Activated T-helper 1 cell treated with Interleukin-2 at 50 U/mL for 16 hours (primary cell): ENCODE measurements around the gene SEMA3C.
"Not testable (repeated sequence)": the region's sequence is repeated elsewhere in the genome, so short reads cannot be mapped to it uniquely, and the experiment has no call there.

Experiments
- DNase-seq: peaks from one replicate; pipeline ENCODE4 v3.0.0-alpha.2; 2020; ENCODE audit warnings: low read depth

Gene SEMA3C

DNA sequence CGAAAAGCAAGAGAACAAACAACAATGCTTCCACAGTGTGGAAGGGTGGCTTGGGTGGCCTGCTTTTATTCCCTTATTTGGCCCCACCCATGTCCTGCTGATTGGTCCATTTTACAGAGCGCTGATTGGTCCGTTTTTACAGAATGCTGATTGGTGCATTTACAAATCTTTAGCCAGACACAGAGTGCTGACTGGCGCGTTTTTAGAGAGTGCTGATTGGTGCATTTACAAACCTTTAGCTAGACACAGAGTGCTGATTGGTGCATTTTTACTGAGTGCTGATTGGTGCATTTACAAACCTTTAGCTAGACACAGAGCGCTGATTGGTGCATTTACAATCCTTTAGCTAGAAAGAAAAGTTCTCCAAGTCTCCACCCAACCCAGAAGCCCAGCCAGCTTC lies 8.1 kb upstream of the SEMA3C start:
- not testable (repeated sequence) for DNase-seq

GRCh38 chr7:80924090-80924489 lies 5.2 kb upstream of the SEMA3C start:
- no peak for DNase-seq

DNA sequence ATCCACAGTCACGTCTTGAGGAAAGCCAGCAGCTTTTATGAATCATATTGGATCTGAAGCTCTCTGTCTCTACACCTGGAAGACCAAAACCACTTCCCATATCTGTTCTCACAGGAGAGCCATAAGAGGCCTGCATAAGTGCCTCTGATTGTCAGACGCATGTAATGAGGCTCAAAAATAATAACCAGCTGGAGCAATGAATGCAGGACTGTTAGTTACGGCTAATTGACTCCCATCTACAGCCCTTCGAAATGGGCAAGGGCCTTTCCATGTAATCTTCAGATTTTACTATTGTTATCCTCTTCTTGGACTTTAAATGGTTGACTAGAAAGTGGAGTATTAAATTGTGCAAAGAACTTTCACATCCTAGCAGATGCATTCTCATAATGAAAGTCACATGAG lies 4.4 kb upstream of the SEMA3C start:
- no peak for DNase-seq

DNA sequence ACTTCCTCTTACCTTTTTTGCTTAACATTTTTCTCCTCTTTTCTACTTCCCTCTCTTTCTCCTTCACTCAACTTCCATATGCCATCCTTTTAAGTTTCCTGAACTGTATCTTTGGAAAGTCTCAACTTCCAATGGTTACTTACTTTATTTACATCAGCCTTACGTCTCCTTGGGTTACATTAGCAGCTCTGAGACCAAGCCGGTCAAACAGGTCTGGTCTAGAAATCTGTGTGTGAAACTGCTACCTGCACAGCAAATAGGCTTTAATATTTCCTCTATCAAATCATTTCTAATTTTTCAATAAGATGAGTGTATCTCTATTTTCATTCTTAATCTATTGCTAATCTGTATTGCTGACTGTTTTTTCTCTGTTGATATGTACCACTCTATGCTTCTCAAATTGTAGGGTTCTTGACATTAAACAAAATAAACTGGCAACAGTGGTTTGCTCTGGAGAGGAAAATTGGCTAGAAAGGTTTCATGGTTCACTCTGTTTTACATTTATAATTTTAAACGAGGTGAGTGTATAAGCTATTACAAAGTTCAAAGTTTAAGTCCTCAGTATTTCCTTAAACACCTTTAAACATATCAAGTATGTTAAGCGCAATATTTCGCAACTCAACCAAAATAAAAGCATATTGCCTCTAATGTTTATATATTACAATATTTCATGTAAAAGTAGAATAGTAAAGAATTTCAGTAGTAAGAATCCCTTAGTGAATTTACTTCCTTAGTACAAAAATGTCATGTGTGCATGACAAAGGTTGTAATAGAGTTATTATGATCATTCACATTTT lies 3.6 kb upstream of the SEMA3C start:
- no peak for DNase-seq

DNA sequence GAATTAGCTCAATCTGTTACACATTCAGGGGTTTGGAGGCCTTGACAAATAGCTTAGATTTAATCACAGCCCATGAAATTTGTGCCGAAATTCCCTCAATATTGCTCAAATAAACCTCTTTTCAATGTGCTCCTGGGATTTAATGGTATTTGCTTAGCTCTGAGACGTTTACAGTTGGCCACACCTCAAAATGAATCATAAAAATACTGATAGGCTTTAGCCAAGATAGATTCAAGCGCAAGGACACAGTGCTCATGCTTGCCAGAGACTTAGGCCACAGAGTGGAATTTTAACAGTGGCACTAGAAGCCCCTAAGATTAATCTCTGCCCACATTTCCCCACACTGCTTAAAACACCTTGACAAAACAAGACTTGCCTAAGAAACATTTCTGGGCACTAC lies 2.3 kb upstream of the SEMA3C start:
- DNase-seq = no peak

- DNase-seq = no peak
Observed at GRCh38 chr7:80918399-80918798, 452 bp downstream of the SEMA3C start.

DNA sequence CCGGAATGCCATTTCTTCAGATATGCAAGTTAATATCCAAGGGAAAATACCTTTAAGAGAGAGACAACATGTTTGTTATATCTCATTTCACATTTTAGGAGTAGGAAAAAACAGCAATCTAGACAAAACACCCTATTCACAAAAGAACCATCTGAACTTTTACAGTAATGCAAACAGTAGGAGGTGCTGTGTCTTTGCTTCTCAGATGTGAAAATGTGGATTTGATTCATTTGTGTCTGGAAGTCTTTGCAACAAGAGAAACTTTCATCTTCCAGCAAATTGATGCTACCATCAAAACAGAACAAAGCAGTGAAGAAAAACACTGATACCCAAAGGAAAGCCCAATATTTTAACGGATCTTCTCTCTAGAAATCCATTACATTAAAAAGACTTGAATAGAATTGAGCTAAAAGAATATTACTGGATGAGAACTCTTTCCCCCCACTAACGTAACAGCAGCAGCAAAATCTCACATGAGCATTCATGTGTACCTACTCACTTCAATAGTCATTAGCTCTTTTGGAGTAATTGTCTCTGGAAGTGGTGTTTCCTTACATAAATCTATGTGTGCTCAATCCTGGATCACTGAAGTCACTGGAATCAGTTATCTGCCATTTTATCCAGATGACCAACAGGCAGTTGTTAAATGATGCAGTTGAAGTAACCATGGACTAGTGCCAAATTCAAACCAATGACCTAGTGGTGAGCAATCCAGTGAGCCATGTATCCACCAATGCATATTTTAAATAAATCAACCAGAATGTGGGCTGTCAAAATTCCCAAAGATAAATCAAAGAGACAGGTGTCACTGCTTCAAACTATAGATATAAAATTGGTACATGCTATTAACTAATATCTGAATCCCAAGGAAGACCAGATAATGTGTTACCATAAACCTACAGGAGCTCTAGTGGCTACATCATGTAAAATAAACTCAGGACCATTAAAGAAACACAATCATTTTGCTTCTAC lies 1.8 kb downstream of the SEMA3C start:
- no peak for DNase-seq

GRCh38 chr7:80910228-80910627 lies 8.6 kb downstream of the SEMA3C start:
- no peak for DNase-seq

- DNase-seq = no peak
Observed at GRCh38 chr7:80908360-80908797, 10.5 kb downstream of the SEMA3C start.

DNA sequence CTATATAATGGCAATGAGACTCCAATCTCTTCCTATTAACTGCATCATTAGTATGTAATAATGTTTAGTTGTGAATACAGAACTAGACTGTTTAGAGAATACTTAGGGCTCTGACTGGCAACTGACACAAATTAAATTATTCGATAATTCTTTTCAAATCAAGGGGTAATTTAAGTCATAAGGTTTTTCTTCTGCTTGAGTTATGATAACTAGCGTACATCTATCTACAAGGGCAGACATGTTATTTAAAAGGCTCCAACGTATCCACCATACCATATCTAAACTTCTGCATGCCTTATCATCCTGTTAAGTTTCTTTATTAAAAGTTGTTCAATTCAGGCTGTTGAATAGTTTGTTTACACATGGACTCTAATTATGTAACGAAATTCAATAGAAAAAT lies 11.2 kb downstream of the SEMA3C start:
- DNase-seq = no peak

DNA sequence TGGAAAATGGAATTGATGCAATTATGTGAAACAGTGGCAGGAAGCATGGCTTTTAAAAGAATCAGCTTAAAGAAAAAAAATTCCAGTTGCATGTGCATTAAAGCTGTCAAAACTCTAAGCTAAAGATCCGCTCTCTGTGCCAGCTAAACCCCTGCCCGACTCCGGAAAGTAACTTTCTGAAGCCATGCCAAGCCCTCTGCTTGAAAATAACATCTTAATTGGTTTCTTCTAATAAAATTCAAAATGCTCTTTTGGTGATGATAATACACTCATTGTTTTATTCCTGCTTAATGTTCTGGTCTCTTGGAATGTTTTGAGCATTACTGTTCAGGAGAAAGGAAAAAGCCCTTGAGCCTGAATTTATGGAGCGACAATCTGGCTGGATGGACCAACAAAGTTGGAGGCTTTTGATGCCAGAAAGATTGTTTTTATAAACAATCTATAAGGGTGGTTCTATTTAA lies 11.7 kb downstream of the SEMA3C start:
- no peak for DNase-seq

- DNase-seq = no peak
Observed at GRCh38 chr7:80905334-80905733, 13.5 kb downstream of the SEMA3C start.

GRCh38 chr7:80902716-80903308 lies 16.0 kb downstream of the SEMA3C start:
- no peak for DNase-seq

DNA sequence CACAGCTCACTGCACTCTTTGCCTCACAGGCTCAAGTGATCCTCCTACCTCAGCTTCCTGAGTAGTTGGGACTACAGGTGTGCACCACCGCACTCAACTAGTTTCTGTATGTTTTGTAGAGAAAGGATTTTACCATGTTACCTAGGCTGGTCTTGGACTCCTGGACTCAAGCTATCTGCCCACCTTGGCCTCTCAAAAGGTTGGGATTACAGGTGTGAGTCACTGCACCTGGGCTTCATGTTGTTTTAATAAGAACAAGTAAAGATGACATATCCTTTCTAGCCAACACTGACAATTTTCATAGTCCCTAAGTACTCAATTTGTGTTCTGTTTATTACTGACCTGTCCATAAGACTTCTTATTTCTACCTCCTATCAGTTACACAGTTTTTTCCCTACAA lies 16.8 kb downstream of the SEMA3C start:
- no peak for DNase-seq

- DNase-seq = no peak
Observed at GRCh38 chr7:80900583-80901576, 18.0 kb downstream of the SEMA3C start.

- no peak for DNase-seq
Observed at GRCh38 chr7:80896906-80897598, 21.8 kb downstream of the SEMA3C start.

DNA sequence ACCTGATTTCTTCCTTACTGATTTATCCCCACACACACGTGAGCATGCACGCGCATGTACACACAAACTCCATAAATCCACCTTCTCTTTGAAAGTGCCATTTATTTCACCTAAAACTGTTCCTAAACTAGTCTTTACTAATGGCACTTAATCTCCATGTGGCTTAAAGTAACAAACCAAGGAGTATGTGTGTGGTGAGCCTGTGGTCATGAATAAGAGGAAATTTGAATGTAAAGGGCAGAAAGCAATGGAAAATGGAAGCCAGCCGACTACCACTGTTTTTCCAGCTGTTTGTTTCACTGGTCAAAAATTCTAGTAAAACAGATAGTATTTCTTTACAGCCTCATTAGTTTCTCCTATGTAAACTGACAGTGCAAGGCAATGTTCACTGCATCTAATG lies 23.8 kb downstream of the SEMA3C start:
- no peak for DNase-seq

GRCh38 chr7:80891259-80891544 lies 27.6 kb downstream of the SEMA3C start:
- DNase-seq = no peak

DNA sequence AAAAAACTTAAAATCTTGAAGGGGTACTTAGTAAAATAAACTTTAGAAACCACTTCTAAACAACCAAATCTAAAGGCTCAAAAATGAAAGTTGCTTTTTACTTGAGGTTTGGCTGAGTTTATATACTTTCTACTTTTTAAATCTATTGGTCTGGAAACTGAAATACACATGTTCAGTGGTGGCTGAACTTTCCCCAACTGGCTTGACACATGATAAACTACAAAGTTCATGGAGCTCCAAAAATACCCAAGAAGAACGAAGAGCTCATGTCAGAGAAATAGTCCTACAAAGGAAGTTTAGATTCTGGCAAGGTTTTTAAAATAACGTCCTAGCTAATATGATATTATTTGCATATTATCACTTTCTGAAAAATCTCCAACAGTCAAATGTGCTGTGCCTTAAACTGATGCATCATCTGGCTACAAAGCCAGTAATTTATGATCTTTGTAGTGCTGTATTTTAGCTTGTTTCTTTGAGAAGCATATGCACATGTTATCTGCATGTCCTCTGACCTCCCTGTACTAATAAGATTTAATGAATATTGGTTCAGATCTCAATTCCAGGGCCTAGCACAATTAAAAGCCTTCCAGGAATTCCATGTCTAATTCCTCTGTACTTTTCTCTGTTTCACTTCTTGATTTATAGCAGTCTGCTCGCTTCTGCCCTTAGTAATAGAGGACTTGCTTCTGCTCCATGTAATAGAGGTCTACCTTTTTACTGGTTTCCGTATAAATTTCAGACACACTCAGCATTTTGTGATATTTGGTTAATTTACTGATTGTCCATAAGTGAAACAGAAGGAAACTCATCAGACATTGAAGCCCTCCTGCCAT lies 28.2 kb downstream of the SEMA3C start:
- DNase-seq = no peak

DNA sequence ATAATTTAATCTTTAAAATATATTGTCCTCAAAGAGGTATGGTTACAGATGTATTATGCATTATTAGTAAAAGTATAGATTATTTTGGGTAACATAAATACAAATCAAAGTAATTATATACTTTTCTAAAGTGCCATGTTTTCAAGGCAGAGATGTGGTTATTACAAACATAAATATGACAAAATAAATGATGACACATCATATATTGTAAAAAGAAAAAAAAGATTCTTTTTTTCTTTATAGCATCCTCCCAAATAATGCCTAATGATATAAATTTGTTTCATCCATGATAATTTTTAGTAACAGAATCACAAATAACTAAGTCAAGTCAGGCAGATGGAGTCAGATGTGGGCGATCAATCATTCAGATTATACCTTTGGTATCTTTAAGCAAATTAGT lies 29.3 kb downstream of the SEMA3C start:
- no peak for DNase-seq
